HEK293T (cell line): ENCODE results near the gene ERAP2.
"Not testable (repeated sequence)": the region's sequence is repeated elsewhere in the genome, so short reads cannot be mapped to it uniquely, and the experiment has no call there.

ENCODE experiments used
- CTCF ChIA-PET: fragments of 350-600 bp; formaldehyde crosslinking; extraction: SDS; loops from one replicate; lab custom pipeline; 2021; ENCODE audit warnings: antibody characterized with exemption, inconsistent platforms; lab: Yijun Ruan, JAX
- POLR2A ChIA-PET: fragments of 350-600 bp; formaldehyde crosslinking; extraction: SDS; loops from one replicate; lab custom pipeline; 2020; ENCODE audit warnings: antibody characterized with exemption, inconsistent platforms; lab: Yijun Ruan, JAX
- DNase-seq: peaks from one replicate; pipeline ENCODE4 v3.0.0; 2012; ENCODE audit warnings: mixed read lengths; ENCODE audit errors: extremely low spot score
- ARNT ChIP-seq: fragments of 450-650 bp; IDR thresholded peaks from 2 replicates; pipeline ENCODE4 v1.6.1; 2017; ENCODE audit warnings: mild to moderate bottlenecking
- BHLHE40 ChIP-seq: fragments of 450-650 bp; IDR thresholded peaks from 2 replicates; pipeline ENCODE4 v1.6.1; 2016; ENCODE audit warnings: mild to moderate bottlenecking, moderate library complexity, borderline replicate concordance
- CTBP1 ChIP-seq: fragments of 450-650 bp; IDR thresholded peaks from 2 replicates; pipeline ENCODE4 v1.6.1; 2016; ENCODE audit warnings: borderline replicate concordance
- ELF4 ChIP-seq: fragments of 450-650 bp; IDR thresholded peaks from 2 replicates; pipeline ENCODE4 v1.6.1; 2017; ENCODE audit warnings: antibody characterized with exemption
- FOXA1 ChIP-seq: fragments of 450-650 bp; IDR thresholded peaks from 2 replicates; pipeline ENCODE4 v1.6.1; 2016; ENCODE audit warnings: mild to moderate bottlenecking
- FOXK2 ChIP-seq: fragments of 450-650 bp; IDR thresholded peaks from 2 replicates; pipeline ENCODE4 v1.6.1; 2016; ENCODE audit warnings: mild to moderate bottlenecking
- FOXM1 ChIP-seq: fragments of 450-650 bp; IDR thresholded peaks from 2 replicates; pipeline ENCODE4 v1.6.1; 2017; ENCODE audit warnings: mild to moderate bottlenecking, borderline replicate concordance
- HDGF ChIP-seq: fragments of 450-650 bp; IDR thresholded peaks from 2 replicates; pipeline ENCODE4 v1.6.1; 2017; ENCODE audit warnings: antibody characterized with exemption, borderline replicate concordance
- L3MBTL2 ChIP-seq: fragments of 450-650 bp; conservative IDR thresholded peaks from 2 replicates; pipeline ENCODE4 v1.6.1; 2016; ENCODE audit warnings: mild to moderate bottlenecking
- LEF1 ChIP-seq: fragments of 450-650 bp; IDR thresholded peaks from 2 replicates; pipeline ENCODE4 v1.6.1; 2017; ENCODE audit warnings: mild to moderate bottlenecking, borderline replicate concordance
- NFRKB ChIP-seq: fragments of 450-650 bp; IDR thresholded peaks from 2 replicates; pipeline ENCODE4 v1.6.1; 2016; ENCODE audit warnings: mild to moderate bottlenecking, moderate library complexity
- PKNOX1 ChIP-seq: fragments of 450-650 bp; IDR thresholded peaks from 2 replicates; pipeline ENCODE4 v1.6.1; 2016
- SP1 ChIP-seq: fragments of 450-650 bp; IDR thresholded peaks from 2 replicates; pipeline ENCODE4 v1.6.1; 2017
- SUZ12 ChIP-seq: fragments of 450-650 bp; IDR thresholded peaks from 2 replicates; pipeline ENCODE4 v1.6.1; 2016; ENCODE audit warnings: mild to moderate bottlenecking
- TARDBP ChIP-seq: fragments of 450-650 bp; IDR thresholded peaks from 2 replicates; pipeline ENCODE4 v1.6.1; 2016
- ZNF384 ChIP-seq: fragments of 450-650 bp; IDR thresholded peaks from 2 replicates; pipeline ENCODE4 v1.6.1; 2016

The ERAP2 gene

GRCh38 chr5:96873449-96873848, 2.9 kb upstream of the ERAP2 start:
- ChIA-PET CTCF (interaction anchor here (1.8 kb wide), 1 partner anchor 288 kb away, joined by 8 read pairs; no protein-coding TSS in a partner anchor), POLR2A (interaction anchor here (3.2 kb wide), 1 partner anchor 63 kb away, joined by 8 read pairs; the partner anchor contains the start of gene LNPEP)
- no peak for DNase-seq
- no peak for TF ChIP-seq ZNF384
- no peak for TF ChIP-seq FOXK2

GRCh38 chr5:96874631-96875030, 1.7 kb upstream of the ERAP2 start:
- CTCF ChIA-PET, result interaction anchor here (0.6 to 1.8 kb wide), 5 partner anchors 10 to 287 kb away, joined by 3 to 8 read pairs (median 3); no protein-coding TSS in a partner anchor
- no peak for DNase-seq
- POLR2A ChIA-PET, result interaction anchor here (1.1 to 3.2 kb wide), 2 partner anchors 59 to 61 kb away, joined by 3 to 8 read pairs; partner anchors contain the start of gene LNPEP
- TF ChIP-seq ZNF384 (no peak), HDGF (no peak), BHLHE40 (no peak), TARDBP (no peak), SP1 (no peak), L3MBTL2 (no peak), SUZ12 (no peak), CTBP1 (no peak), PKNOX1 (no peak), FOXA1 (no peak), ARNT (no peak), FOXK2 (no peak), NFRKB (no peak), FOXM1 (no peak), LEF1 (no peak), ELF4 (no peak)

- TF ChIP-seq L3MBTL2 (no peak), TARDBP (no peak), HDGF (no peak), LEF1 (no peak), CTBP1 (no peak), ZNF384 (no peak), FOXA1 (no peak)
- CTCF ChIA-PET, result interaction anchor here (0.8 kb wide), 1 partner anchor 13 kb away, joined by 3 read pairs; no protein-coding TSS in a partner anchor
- POLR2A ChIA-PET, result interaction anchor here (0.9 to 3.2 kb wide), 4 partner anchors 21 to 214 kb away, joined by 3 to 8 read pairs (median 3); partner anchors contain the start of genes CAST and LNPEP
- no peak for DNase-seq
These were observed 459 bp upstream of the ERAP2 start for GRCh38 chr5:96875791-96876291.

GRCh38 chr5:96876977-96877469, 723 bp downstream of the ERAP2 start:
- POLR2A ChIA-PET, result interaction anchor here (0.6 to 1.5 kb wide), 5 partner anchors 8 to 1145 kb away, joined by 4 to 9 read pairs (median 4); partner anchors contain the start of genes ERAP1 and LNPEP
- DNase-seq, result not testable (repeated sequence)
- CTCF ChIA-PET, result interaction anchor here (0.5 to 1.9 kb wide), 4 partner anchors 8 to 659 kb away, joined by 3 to 6 read pairs (median 3); no protein-coding TSS in a partner anchor

GRCh38 chr5:96879665-96880064, 3.4 kb downstream of the ERAP2 start:
- TF ChIP-seq FOXK2, result no peak
- no peak for TF ChIP-seq SP1
- no peak for TF ChIP-seq PKNOX1
- TF ChIP-seq SUZ12, result no peak
- no peak for TF ChIP-seq CTBP1
- TF ChIP-seq ARNT, result no peak
- TF ChIP-seq FOXM1, result no peak
- TF ChIP-seq L3MBTL2, result no peak
- no peak for TF ChIP-seq FOXA1
- TF ChIP-seq ELF4, result no peak
- TF ChIP-seq LEF1, result no peak
- ChIA-PET POLR2A (no interaction called here), CTCF (no interaction called here)

GRCh38 chr5:96880444-96881164, 4.3 kb downstream of the ERAP2 start:
- POLR2A ChIA-PET, result no interaction called here
- DNase-seq, result no peak
- CTCF ChIA-PET, result interaction anchor here (1.2 kb wide), 1 partner anchor 11 kb away, joined by 3 read pairs; no protein-coding TSS in a partner anchor
- TF ChIP-seq ARNT (no peak), L3MBTL2 (no peak)

More at GRCh38 chr5:96879665-96880064, 3.4 kb downstream of the ERAP2 start:
- DNase-seq, result no peak
